ENCODE data around the gene AMOTL1.

GRCh38 chr11:94751218-94751609 lies 16.9 kb upstream of the AMOTL1 start:
- TF ChIP-seq CTCF (IDR thresholded peaks at IDR 0.05; ENCODE audit: borderline replicate concordance, extremely low read depth, low read length, poor library complexity, severe bottlenecking) = no peak
- TF ChIP-seq EZH2 (IDR thresholded peaks at IDR 0.05; ENCODE audit: borderline replicate concordance, low read depth, low read length, severe bottlenecking) = no peak
